Type B pancreatic cell (in vitro differentiated cells): ENCODE measurements around the gene OR2W3. TPM values are rescaled to one million over a fixed set of nuclear protein-coding genes. Genes with fewer than 3 reads are reported as not detected.

ENCODE experiments used
- DNase-seq: peaks from one replicate; pipeline ENCODE4 v3.0.0; 2021; ENCODE audit warnings: mixed read lengths; ENCODE audit not compliant: unreplicated experiment; ENCODE audit errors: extremely low spot score
- H3K27ac Mint-ChIP-seq: 2 replicates; pipeline ENCODE4 v1.8.0; 2021; ENCODE audit warnings: mild to moderate bottlenecking, mixed read lengths
- H3K27me3 Mint-ChIP-seq: 2 replicates; pipeline ENCODE4 v1.8.0; 2021; ENCODE audit warnings: mixed read lengths
- H3K36me3 Mint-ChIP-seq: 2 replicates; pipeline ENCODE4 v1.8.0; 2021; ENCODE audit warnings: mixed read lengths
- H3K4me1 Mint-ChIP-seq: one replicate; pipeline ENCODE4 v1.8.0; 2021; ENCODE audit warnings: mixed read lengths; ENCODE audit not compliant: unreplicated experiment
- H3K4me3 Mint-ChIP-seq: 2 replicates; pipeline ENCODE4 v1.8.0; 2021; ENCODE audit warnings: mild to moderate bottlenecking, mixed read lengths
- H3K9me3 Mint-ChIP-seq: 2 replicates; pipeline ENCODE4 v1.8.0; 2021; ENCODE audit warnings: mixed read lengths
- total RNA-seq: library from RNA; stranded (reverse); gene quantifications from 2 replicates; pipeline ENCODE4 v1.2.1, GENCODE V29; 2021; ENCODE audit warnings: low replicate concordance
- TF ChIP-seq, protein P1 (sequence below): fragments of 200-600 bp; sonication (generic); conservative IDR thresholded peaks from 2 replicates; pipeline ENCODE4 v1.5.0; 2021; ENCODE audit warnings: antibody characterized with exemption, mild to moderate bottlenecking

The OR2W3 gene
- total RNA-seq, 1 donor from 2014 or later = not detected

DNA sequence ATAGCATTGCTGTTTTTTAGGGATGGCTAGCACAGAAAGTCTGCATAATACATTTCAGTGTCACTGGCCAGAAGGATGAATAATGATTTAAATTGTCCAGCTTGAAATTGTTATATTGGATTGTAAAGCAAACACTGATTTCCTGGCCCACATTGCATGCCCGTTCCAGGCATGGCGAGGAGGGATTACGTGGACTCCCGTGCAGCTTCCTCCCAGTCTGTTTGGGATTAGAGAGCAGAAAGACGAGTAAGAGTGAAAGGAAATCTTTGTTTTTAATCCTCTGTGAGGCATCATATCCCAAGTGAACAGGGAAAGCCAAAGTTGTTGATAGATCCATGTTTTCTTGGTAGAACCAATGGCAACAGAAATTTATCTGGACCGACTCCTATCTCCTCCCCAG is 30.0 kb upstream of the OR2W3 start:
- Mint-ChIP-seq H3K27me3 (no peaks in the 10 kb centered on the region), H3K27ac (no peak overlapping the region), H3K36me3 (no peaks in the 10 kb centered on the region), H3K4me1 (no peaks in the 10 kb centered on the region), H3K9me3 (peaks cover 4% of the 10 kb centered on the region), H3K4me3 (no peak overlapping the region)
- TF ChIP-seq, protein P1, sequence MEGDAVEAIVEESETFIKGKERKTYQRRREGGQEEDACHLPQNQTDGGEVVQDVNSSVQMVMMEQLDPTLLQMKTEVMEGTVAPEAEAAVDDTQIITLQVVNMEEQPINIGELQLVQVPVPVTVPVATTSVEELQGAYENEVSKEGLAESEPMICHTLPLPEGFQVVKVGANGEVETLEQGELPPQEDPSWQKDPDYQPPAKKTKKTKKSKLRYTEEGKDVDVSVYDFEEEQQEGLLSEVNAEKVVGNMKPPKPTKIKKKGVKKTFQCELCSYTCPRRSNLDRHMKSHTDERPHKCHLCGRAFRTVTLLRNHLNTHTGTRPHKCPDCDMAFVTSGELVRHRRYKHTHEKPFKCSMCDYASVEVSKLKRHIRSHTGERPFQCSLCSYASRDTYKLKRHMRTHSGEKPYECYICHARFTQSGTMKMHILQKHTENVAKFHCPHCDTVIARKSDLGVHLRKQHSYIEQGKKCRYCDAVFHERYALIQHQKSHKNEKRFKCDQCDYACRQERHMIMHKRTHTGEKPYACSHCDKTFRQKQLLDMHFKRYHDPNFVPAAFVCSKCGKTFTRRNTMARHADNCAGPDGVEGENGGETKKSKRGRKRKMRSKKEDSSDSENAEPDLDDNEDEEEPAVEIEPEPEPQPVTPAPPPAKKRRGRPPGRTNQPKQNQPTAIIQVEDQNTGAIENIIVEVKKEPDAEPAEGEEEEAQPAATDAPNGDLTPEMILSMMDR = no peak
- DNase-seq = no peak

DNA sequence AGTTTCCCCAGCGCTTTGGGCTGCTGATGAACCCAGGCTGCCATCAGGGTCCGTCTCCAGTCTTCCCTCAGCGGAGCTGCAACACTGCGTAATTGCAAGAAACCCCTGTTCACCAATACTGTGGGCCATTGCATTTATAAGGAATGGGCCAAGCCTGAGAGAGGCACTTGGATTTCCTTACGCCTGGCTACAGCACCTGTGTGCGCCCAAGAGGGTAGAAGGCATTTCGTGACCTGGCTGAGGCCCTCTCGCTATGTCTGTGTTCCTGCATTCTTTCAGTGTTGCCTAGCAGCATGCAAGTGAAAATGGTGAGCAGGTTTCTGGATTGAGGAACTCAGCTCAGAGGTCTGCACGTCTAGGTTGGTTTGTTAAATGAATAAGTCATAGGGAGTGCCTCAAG is 12.0 kb upstream of the OR2W3 start:
- peaks cover 4% of the 10 kb centered on the region for H3K9me3 Mint-ChIP-seq
- no peak overlapping the region for H3K27ac Mint-ChIP-seq
- TF ChIP-seq, protein P1 = no peak
- H3K4me1 Mint-ChIP-seq = no peaks in the 10 kb centered on the region
- no peaks in the 10 kb centered on the region for H3K27me3 Mint-ChIP-seq
- DNase-seq = no peak
- H3K4me3 Mint-ChIP-seq = no peak overlapping the region
- H3K36me3 Mint-ChIP-seq = no peaks in the 10 kb centered on the region

DNA sequence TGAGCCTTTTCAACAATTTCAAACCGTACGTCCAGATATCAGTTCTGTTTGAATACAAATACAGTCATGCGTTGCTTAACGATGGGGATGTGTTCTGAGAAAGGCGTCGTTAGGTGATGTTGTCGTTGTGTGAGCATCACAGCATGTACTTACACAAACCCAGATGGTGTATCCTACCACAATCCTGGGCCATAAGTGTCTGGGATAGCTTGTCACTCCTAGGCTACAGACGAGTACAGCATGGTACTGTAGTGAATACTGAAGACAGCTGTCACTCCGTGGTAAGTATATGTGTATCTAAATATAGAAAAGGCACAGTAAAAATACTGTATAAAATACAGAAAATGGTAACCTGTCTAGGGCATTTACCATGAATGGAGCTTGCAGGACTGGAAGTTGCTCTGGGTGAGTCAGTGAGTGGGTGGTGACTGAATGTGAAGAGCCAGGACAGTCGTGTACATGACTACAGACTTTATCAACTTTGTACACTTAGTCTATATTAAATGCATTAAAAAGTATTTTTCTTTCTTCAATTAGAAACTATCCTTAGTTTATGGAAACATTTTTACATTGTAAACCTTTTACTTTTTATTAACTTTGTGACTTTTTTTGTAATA is 10.5 kb upstream of the OR2W3 start:
- no peaks in the 10 kb centered on the region for H3K36me3 Mint-ChIP-seq
- H3K9me3 Mint-ChIP-seq = no peaks in the 10 kb centered on the region
- H3K4me1 Mint-ChIP-seq = no peaks in the 10 kb centered on the region
- TF ChIP-seq, protein P1 = no peak
- H3K27ac Mint-ChIP-seq = no peak overlapping the region
- no peak for DNase-seq
- no peaks in the 10 kb centered on the region for H3K27me3 Mint-ChIP-seq
- H3K4me3 Mint-ChIP-seq = no peak overlapping the region

DNA sequence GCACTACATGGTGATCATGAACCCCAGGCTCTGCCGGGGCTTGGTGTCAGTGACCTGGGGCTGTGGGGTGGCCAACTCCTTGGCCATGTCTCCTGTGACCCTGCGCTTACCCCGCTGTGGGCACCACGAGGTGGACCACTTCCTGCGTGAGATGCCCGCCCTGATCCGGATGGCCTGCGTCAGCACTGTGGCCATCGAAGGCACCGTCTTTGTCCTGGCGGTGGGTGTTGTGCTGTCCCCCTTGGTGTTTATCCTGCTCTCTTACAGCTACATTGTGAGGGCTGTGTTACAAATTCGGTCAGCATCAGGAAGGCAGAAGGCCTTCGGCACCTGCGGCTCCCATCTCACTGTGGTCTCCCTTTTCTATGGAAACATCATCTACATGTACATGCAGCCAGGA is 589 bp downstream of the OR2W3 start:
- no peak overlapping the region for H3K27ac Mint-ChIP-seq
- H3K4me3 Mint-ChIP-seq = no peak overlapping the region
- H3K36me3 Mint-ChIP-seq = no peaks in the 10 kb centered on the region
- no peaks in the 10 kb centered on the region for H3K9me3 Mint-ChIP-seq
- DNase-seq = no peak
- no peaks in the 10 kb centered on the region for H3K4me1 Mint-ChIP-seq
- no peaks in the 10 kb centered on the region for H3K27me3 Mint-ChIP-seq
- TF ChIP-seq, protein P1 = no peak

DNA sequence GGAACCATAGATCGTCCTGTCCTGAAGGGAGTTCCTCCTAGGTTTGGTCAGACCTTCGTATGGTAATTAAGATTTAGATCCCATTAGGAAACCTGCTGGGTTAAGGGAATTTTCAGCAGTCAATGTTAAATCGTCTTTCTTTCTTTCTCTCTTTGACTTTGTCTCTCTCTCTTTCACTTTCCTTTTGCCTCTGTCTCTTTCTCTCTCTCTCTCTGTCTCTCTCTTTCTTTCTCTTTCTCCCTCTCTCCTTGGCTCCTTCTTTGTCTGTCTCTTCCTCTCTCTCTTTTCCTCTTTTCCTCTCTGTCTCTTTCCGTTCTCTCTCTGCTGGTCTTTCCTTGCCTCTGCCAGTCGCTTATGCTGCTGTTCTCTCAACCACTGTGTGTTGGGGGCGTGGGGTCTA is 8.7 kb downstream of the OR2W3 start:
- Mint-ChIP-seq H3K9me3 (peaks cover 11% of the 10 kb centered on the region), H3K27ac (no peak overlapping the region), H3K4me1 (no peaks in the 10 kb centered on the region), H3K36me3 (no peaks in the 10 kb centered on the region), H3K27me3 (no peaks in the 10 kb centered on the region), H3K4me3 (no peak overlapping the region)
- TF ChIP-seq, protein P1 = no peak
- no peak for DNase-seq

DNA sequence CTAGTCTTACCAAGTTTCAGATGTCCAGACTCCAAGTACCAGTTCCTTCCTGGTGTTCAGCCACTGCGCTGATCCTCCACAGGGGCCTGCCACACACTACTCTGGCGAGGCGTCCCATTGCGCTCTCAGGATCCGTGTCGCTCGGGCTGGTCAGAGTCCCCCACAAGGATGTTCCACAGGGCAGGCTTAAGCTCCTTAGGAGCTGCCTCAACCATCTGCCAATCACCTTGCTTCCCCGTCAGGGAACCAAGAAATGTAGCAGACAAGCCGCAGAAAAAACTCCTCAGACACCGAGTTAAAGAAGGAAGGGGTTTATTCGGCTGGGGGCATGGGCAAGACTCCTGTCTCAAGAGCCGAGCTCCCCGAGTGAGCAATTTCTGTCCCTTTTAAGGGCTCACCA is 9.8 kb downstream of the OR2W3 start:
- Mint-ChIP-seq H3K4me3 (no peak overlapping the region), H3K27ac (no peak overlapping the region), H3K9me3 (peaks cover 11% of the 10 kb centered on the region), H3K4me1 (no peaks in the 10 kb centered on the region), H3K27me3 (no peaks in the 10 kb centered on the region), H3K36me3 (no peaks in the 10 kb centered on the region)
- DNase-seq = no peak
- TF ChIP-seq, protein P1 = no peak
